Common myeloid progenitor, CD34-positive (primary cell): ENCODE data around the gene AKAP6.
"Not testable (repeated sequence)": the region's sequence is repeated elsewhere in the genome, so short reads cannot be mapped to it uniquely, and the experiment has no call there.

Source experiments
- CTCF ChIA-PET: fragments of 350-600 bp; sonication (Branson Sonifier 250); formaldehyde crosslinking; loops from one replicate; lab custom pipeline; 2021; ENCODE audit warnings: antibody characterized with exemption; lab: Charles Lee
- POLR2A ChIA-PET: fragments of 350-600 bp; sonication (Branson Sonifier 250); formaldehyde crosslinking; loops from one replicate; lab custom pipeline; 2021; ENCODE audit warnings: antibody characterized with exemption; lab: Charles Lee
- DNase-seq, 3 donors: peaks; one replicate each; pipeline versions ENCODE4 v3.0.0 to v3.0.0-alpha.2; 2013
- H3K27ac ChIP-seq, 2 experiments: 1 replicate in 1 of 2; 2 replicates in 1 of 2; pipeline ENCODE4 v1.7.0; 2013; ENCODE audit warnings: inconsistent platforms in 2 of 2, low read length in 2 of 2, mild to moderate bottlenecking in 2 of 2, low read depth in 1 of 2, moderate library complexity in 1 of 2; ENCODE audit not compliant: severe bottlenecking in 2 of 2, insufficient read depth in 1 of 2, poor library complexity in 1 of 2
- H3K27me3 ChIP-seq, 5 experiments: replicated peaks in 2 of 5; 1 replicate in 3 of 5; 2 replicates in 2 of 5; pipeline versions ENCODE4 v1.6.1 to v1.7.0; 2013; ENCODE audit warnings: low read length in 4 of 5, mild to moderate bottlenecking in 2 of 5, moderate library complexity in 2 of 5, inconsistent platforms in 1 of 5; ENCODE audit not compliant: insufficient read depth in 5 of 5, control insufficient read depth in 4 of 5
- H3K36me3 ChIP-seq, 4 experiments: 1 replicate in 2 of 4; 2 replicates in 2 of 4; pipeline versions ENCODE4 v1.6.1 to v1.7.0; 2013; ENCODE audit warnings: low read length in 3 of 4, control low read depth in 1 of 4, mild to moderate bottlenecking in 1 of 4; ENCODE audit not compliant: control insufficient read depth in 4 of 4, insufficient read depth in 4 of 4
- H3K4me1 ChIP-seq, 4 experiments: 1 replicate in 3 of 4; 2 replicates in 1 of 4; pipeline versions ENCODE4 v1.6.1 to v1.7.1; 2013; ENCODE audit warnings: low read length in 3 of 4, mild to moderate bottlenecking in 3 of 4, control low read depth in 1 of 4, inconsistent platforms in 1 of 4, moderate library complexity in 1 of 4; ENCODE audit not compliant: control insufficient read depth in 4 of 4, insufficient read depth in 4 of 4; ENCODE audit errors: control extremely low read depth in 1 of 4
- H3K4me3 ChIP-seq, 7 experiments: 1 replicate in 4 of 7; 2 replicates in 3 of 7; pipeline versions ENCODE4 v1.5.1 to v1.7.0; 2013; ENCODE audit warnings: mild to moderate bottlenecking in 7 of 7, low read length in 6 of 7, moderate library complexity in 6 of 7, inconsistent platforms in 2 of 7, low read depth in 2 of 7, control low read depth in 1 of 7; ENCODE audit not compliant: insufficient read depth in 4 of 7, control insufficient read depth in 1 of 7; ENCODE audit errors: extremely low read depth in 1 of 7
- H3K9me3 ChIP-seq, 5 experiments: 1 replicate in 4 of 5; 2 replicates in 1 of 5; pipeline versions ENCODE4 v1.6.1 to v1.7.1; 2013; ENCODE audit warnings: low read length in 4 of 5, mild to moderate bottlenecking in 2 of 5, inconsistent platforms in 1 of 5, low read depth in 1 of 5, moderate library complexity in 1 of 5; ENCODE audit not compliant: control insufficient read depth in 4 of 5, insufficient read depth in 2 of 5; ENCODE audit errors: control extremely low read depth in 1 of 5
- WGBS: methylation state at CpG from one replicate; pipeline ENCODE4 v1.1.5; 2013; ENCODE audit not compliant: insufficient coverage; 5-methylcytosine and 5-hydroxymethylcytosine counted together

AKAP6 gene

DNA sequence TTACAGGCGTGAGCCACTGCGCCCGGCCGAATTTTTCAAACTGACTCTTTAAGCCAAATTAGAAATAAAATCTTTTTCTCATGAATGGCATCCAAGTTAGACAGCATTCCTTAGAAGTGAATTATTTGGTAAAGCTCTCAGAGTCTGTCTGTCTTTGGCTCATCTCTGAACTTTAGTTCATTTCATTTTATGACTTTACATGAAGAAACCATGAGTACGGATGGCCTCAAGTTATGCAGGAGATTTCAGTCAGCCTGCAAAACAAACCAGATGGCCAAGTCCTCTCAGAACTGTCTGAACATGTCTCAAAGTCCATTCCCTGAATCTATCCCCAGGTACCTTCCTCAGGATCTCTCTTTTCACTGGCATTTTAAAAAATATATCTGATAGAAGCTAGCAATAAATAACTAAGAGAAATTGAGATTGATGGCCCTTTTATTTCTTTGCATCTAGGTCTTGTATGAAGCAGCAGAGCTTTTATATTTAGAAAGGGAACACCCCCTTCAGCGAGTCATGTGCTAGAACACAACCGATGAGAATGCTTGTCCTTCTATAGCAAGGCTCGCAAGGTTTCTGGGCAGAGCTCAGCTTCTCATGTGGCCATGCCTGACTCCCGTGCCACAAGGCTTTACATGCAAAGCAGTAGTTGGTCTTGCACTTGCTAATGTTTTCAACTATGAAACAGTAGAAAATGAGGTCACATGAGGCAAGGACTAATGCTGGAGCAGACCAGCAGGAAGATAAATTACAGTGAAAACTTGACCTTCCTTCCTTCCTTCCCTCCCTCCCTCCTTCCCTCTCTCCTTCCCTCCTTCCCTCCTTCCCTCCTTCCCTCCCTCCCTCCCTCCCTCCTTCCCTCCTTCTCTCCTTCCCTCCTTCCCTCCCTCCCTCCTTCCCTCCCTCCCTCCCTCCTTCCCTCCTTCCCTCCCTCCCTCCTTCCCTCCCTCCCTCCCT, 125.0 kb downstream of the AKAP6 start:
- 97% methylated on average over 5 of the region's 9 CpGs for WGBS

DNA sequence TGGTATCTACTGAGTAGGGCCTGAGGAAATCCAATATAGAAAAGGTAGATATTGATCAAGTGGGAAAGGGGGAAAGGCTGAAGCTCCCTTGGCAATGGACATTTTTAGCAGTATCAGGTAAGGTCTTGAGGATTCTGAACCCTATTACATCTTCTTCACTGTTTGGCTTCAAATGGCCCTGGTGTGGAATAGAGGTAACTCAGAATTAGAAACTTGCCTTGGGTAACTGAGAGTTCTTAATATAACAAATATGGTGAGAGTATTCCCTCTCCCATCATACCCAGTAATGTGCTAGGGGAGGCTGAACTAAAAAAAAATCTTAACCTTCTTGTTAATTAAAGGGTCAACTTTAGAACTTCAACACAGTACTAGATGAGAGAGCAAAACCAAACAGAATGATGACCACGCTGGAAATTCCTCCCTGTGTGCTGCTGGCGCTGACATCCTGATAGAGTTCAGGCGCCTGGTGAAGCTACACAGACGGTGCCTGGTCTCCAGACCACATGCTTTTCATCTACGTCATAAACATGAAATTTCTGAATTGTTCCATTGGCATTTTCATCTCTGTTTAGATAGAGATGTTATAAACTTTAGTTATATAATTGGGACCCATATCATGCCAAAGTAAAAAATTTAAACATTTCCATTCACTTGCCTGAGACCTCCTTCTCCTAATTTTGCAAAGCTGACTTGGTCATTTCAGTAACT, 128.3 kb downstream of the AKAP6 start:
- Histone ChIP-seq H3K4me1 (no peaks in the 10 kb centered on the region), H3K9me3 (no peaks in the 10 kb centered on the region), H3K36me3 (no peaks in the 10 kb centered on the region), H3K27ac (no peak overlapping the region), H3K27me3 (no peaks in the 10 kb centered on the region), H3K4me3 (no peak overlapping the region)
- POLR2A ChIA-PET, result no interaction called here
- no peak for DNase-seq
- CTCF ChIA-PET, result no interaction called here
- WGBS, result 78% methylated on average over 4 of the region's 5 CpGs

More for the DNA sequence above, 125.0 kb downstream of the AKAP6 start:
- no peak for DNase-seq
- Histone ChIP-seq H3K9me3 (no peaks in the 10 kb centered on the region), H3K4me1 (no peaks in the 10 kb centered on the region), H3K36me3 (no peaks in the 10 kb centered on the region), H3K27me3 (no peaks in the 10 kb centered on the region), H3K4me3 (no peak overlapping the region), H3K27ac (no peak overlapping the region)
- ChIA-PET POLR2A (no interaction called here), CTCF (no interaction called here)

GRCh38 chr14:32458720-32459119, 129.6 kb downstream of the AKAP6 start:
- H3K27ac ChIP-seq, result no peak overlapping the region
- H3K36me3 ChIP-seq, result no peaks in the 10 kb centered on the region
- ChIA-PET POLR2A (no interaction called here), CTCF (no interaction called here)
- no peaks in the 10 kb centered on the region for H3K9me3 ChIP-seq
- no CpG with 5 or more reads among the region's 3 CpGs for WGBS
- no peaks in the 10 kb centered on the region for H3K27me3 ChIP-seq
- H3K4me1 ChIP-seq, result no peaks in the 10 kb centered on the region
- DNase-seq, result no peak
- no peak overlapping the region for H3K4me3 ChIP-seq

- H3K9me3 ChIP-seq, result no peaks in the 10 kb centered on the region
- ChIA-PET CTCF (no interaction called here), POLR2A (no interaction called here)
- no peaks in the 10 kb centered on the region for H3K27me3 ChIP-seq
- H3K4me3 ChIP-seq, result no peak overlapping the region
- H3K27ac ChIP-seq, result no peak overlapping the region
- no peaks in the 10 kb centered on the region for H3K4me1 ChIP-seq
- WGBS, result 95% methylated on average over 4 of the region's 4 CpGs
- no peak for DNase-seq
- H3K36me3 ChIP-seq, result no peaks in the 10 kb centered on the region
Observed at GRCh38 chr14:32460267-32460666, 131.2 kb downstream of the AKAP6 start.

- H3K27ac ChIP-seq, POLR2A ChIA-PET, DNase-seq, H3K4me1 ChIP-seq, H3K27me3 ChIP-seq, H3K36me3 ChIP-seq, CTCF ChIA-PET, H3K9me3 ChIP-seq, H3K4me3 ChIP-seq: not testable (repeated sequence)
- 96% methylated on average over 2 of the region's 4 CpGs for WGBS
Observed at GRCh38 chr14:32462553-32462952, 133.5 kb downstream of the AKAP6 start.

DNA sequence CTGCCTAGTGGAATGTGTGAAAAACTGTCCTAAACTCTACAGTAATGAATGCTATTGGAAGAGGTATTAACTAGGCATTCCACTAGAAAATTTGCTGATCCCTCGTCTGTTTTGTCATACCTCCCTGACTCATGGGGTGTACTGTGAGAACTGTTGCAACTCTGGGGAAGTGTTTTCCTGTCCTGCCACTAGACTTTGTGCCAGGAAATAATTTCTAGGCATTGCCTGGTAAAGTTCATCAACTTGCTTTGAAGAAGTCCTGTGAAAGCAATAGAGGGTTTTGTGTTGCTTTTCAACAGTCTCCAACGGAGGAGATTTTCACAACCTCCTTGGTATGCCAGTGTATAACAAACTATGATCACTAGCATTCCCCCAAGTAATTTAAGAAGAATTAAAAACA, 139.9 kb downstream of the AKAP6 start:
- ChIA-PET POLR2A (no interaction called here), CTCF (interaction anchor here (0.6 to 2.2 kb wide), 2 partner anchors 215 to 1178 kb away, joined by 3 to 9 read pairs; no protein-coding TSS in a partner anchor)
- H3K27me3 ChIP-seq, result no peaks in the 10 kb centered on the region
- no CpG with 5 or more reads among the region's 2 CpGs for WGBS
- H3K4me1 ChIP-seq, result no peaks in the 10 kb centered on the region
- H3K27ac ChIP-seq, result no peak overlapping the region
- H3K4me3 ChIP-seq, result no peak overlapping the region
- H3K9me3 ChIP-seq, result no peaks in the 10 kb centered on the region
- no peak for DNase-seq
- no peaks in the 10 kb centered on the region for H3K36me3 ChIP-seq
